Fibroblast of skin of left quadriceps (primary cell): Measurements from ENCODE around the gene BEST1.
"Not testable (repeated sequence)": the region's sequence is repeated elsewhere in the genome, so short reads cannot be mapped to it uniquely, and the experiment has no call there.

Experiments used
- DNase-seq, 2 experiments: peaks; one replicate each; pipeline ENCODE4 v3.0.0-alpha.2; 2013; ENCODE audit warnings: low read depth in 2 of 2

BEST1 gene

GRCh38 chr11:61978703-61979661 is 28.8 kb downstream of the BEST1 start:
- DNase-seq = no peak

DNA sequence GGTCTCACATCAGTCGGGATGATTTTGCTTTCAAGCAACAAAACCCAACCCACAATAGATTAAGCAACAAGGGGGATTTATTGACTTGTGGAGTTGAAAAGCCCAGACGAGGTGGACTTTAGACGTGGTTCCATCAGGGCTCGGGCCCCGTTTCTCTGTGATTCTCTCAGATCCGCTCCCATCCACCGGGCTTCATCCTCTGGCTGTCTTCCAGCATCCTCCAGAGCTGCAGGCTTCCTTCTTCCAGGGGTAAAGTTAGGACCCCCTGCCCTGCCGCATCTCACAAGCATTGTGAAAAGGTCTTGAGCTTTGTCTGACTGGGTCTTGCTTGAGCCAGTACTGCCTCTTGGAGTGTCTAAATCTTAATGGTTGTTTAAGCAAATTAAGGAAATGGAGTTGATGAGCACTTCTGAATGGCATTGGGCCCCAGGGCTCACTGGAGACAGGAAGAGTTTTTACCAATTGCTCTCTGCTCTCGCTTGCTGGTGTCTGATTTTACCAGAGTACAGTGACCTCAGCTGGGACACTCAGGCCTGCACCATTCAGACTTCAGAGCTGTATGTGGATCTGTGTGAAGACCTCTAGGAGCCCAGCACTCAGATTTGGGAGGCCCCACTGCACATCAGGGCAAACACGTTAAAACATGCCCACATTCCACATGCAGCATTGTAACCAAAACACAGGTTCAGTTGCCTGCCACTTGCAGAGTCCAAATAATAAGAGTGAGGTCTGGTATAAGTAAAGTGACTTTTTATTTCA is 30.8 kb downstream of the BEST1 start:
- no peak for DNase-seq

GRCh38 chr11:61983419-61983818 is 33.3 kb downstream of the BEST1 start:
- DNase-seq = no peak

GRCh38 chr11:61985869-61986268 is 35.7 kb downstream of the BEST1 start:
- no peak for DNase-seq

DNA sequence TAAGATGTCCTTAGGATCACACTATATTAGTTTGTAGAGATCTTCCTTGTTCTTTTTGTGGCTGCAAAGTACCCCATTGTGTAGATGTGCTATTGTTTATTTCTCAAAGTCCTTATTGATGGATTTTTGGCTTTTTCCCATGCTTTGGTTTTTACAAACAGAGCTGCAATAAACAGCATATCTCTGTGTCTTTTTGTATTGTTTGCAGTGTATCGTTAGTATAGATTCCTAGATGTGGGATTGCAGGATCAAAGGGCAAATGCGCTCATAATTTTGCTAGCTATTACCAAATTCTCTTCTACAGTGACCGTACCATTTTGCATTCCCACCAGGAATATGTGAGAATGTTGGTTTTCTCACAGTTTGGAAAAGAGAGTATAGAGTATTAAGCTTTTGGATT is 44.8 kb downstream of the BEST1 start:
- no peak for DNase-seq

DNA sequence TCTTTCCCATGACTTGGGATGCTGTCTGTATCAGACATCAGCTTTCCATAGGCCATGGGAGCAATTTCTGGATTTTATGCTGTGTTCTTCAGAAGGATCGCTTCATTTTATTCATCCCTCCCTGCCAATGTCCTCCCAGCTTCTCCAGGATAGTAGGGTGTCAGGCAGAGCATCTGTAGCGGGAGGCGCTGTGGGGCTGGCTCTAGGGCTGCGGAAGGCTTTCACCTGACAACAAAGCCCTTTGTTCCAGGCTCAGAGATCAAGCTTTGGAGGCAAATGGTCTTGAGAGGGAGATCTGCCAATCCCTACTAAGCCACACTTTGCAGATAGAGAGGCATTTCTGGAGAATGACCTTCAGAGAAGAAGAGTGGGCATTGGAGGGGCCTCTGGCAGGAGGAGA is 46.8 kb downstream of the BEST1 start:
- DNase-seq = no peak

- DNase-seq = no peak
Observed at GRCh38 chr11:61999141-61999975, 49.2 kb downstream of the BEST1 start.

DNA sequence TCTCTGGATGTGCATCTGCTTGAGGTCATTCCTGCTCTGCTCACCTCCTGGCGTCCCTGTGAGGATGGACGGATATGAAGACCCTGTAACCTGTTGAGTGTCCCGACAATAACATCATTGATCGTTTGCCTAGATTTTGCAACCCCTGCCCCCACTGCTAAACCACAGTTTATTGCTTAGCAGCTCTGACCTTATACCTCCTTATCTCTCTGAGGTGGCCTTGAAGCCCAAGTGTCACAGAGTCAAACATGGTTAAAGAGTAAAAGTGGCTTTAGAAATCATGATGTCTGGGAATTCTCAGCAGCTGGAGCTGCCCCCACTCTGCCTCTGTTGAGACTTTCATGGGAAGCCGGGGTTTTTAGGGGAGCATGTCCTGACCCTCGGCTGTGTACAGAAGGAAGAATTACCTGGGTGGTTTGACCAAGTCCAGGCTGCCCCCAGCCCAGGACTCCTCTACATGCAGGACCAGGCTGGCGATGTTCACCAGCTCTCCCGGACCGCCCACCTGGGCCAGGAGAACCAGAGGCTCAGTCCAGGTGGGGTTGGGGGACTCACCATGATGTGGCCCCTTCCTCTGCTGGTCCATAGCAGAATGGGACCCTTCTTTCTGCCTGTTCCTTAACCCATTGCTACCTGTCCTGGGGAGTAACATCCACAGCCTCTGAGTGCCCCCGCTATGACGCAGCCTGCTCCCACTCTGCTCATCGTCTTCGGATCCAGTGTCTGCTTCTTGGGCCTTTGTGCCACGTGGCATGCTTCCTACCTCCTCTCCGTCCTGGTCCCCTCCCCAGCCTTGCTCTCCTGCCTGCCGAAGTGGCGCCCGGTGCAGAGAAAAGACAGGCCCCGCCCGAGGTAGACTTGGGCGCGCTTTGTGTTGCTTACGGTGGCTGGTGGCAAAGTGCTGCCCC is 50.6 kb downstream of the BEST1 start:
- DNase-seq = no peak

GRCh38 chr11:62001450-62002191 is 51.5 kb downstream of the BEST1 start:
- DNase-seq = no peak

DNA sequence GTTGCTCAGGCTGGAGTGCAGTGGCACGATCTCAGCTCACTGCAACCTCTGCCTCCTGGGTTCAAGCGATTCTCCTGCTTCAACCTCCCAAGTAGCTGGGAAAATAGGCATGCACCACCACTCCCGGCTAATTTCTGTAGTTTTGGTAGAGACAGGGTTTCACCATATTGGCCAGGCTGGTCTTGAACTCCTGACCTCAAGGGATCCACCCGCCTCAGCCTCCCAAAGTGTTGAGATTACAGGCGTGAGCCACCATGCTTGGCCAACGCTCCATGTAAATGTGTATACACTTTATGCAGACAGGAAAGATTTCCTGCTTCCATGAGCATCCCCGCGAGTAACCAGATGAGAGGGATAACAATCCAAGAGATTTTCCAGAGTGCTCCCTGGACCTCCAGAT is 52.1 kb downstream of the BEST1 start:
- DNase-seq = not testable (repeated sequence)

- DNase-seq = peak; percentile 25 to 28
Observed at GRCh38 chr11:62004473-62004872, 54.3 kb downstream of the BEST1 start.

DNA sequence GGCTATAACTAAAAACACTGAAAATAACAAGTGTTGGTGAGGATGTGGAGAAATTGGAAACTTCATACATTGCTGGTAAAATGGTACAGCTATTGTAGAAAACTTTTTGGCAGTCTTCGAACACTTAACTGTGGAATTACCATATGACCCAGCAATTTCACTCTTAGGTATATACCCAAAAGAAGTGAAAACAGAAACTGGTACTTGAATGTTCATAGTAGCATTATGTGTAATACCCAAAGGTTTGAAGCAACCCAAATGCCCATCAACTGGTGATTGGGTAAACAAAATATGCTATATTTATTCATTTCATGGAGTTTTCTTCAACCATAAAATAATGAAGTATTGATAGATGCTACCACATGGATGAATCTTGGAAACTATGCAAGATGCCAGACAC is 58.0 kb downstream of the BEST1 start:
- DNase-seq = no peak

DNA sequence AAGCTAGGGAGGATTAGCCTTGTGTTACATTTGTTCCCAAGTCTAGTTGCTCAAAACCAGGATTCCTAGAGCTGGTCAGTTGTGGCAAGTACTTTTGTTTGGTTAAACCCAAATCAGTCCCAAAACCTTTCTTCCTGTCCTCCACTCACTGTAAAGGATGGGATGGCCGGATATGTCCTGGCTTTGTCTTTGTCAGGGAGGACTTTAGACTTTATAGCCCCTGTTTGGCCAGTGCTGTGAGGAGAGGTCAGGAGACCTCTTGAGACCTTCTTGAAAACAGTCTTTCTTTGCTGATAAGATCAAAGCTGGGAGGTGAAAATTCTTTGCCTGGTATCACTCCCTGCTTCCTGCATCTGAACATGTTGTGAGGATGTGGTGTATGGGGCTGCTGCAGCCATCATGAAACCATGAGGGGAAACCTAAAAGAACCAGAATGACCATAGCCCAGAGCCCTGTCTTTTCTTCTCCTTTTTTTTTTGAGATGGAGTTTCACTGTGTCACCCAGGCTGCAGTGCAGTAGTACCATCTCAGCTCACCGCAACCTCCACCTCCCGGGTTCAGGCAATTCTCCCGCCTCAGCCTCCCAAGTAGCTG is 60.9 kb downstream of the BEST1 start:
- no peak for DNase-seq

GRCh38 chr11:62011881-62012280 is 61.7 kb downstream of the BEST1 start:
- DNase-seq = no peak

DNA sequence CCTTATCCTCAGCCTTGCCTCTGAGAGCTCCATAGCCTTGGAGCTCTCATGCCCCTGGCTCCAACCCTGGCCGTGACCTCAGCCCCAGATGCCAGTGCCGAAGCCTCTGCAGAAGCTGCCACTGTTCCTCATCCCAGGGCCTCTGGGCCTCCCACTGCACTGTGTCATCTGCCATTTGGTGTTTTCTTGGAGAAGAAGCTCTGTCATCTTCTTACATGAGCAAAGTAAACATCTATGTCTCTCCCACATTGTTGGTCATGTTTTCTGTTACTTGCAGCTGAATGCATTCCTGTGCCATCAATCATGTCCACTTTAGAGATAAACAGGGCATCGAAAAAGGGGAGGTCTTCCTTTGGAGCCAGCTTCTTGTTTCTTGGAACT is 62.3 kb downstream of the BEST1 start:
- no peak for DNase-seq

DNA sequence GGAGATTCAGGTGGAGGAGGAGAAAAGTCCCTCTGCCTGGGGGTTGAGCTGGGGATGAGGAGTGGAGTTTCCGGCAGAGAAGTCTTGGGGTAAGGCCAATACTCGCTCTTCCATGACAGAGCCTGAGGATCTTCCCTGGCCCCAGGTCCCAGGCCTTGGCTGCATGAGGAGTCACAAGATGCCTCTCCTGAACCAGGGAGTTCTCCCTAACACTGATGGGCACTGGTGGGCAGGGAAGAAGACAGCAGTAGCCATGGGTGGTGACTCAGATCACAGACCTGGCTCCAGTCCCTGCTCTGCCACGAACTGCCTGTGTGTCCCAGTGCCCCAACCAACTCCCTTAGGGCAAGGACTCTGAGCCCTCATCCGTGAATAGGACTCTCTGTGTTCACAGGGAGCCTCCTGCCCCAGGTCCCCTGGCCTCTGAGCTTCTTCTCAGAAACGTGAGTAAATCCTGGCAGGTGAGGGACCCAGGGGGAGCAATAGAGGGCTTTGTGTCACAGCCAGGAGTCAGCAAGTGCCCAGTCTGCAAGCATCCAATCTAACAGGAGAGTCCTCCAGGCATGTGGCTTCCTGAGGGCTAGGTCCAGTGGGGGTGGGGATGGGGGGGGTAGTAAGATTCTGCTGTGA is 62.8 kb downstream of the BEST1 start:
- DNase-seq = no peak
